ENCODE data around the gene OR4C11. TPM values are rescaled to one million over a fixed set of nuclear protein-coding genes. Genes with fewer than 3 reads are reported as not detected.

Gene OR4C11
- total and polyA plus RNA-seq, 2 experiments from 2014 or later, result not detected

DNA sequence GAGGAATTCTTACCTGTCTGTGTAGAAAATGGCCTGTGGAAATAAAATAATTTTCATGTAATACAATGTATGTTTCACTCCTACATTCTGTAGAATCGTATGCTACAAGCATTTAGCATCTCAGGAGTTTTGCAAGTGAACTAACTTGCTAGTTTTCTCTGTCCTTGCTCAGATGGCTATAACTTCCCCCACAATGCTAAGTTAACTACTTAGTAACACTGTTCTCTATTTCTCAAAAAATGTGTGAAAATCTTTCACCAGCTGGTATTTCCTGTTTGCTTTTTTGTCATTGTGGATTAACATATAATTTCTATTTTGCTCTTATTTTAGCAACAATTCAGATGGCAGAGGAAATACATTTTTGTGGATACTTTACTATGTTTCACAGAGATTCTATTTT is 45.1 kb upstream of the OR4C11 start:
- no peak for ATAC-seq
- Histone ChIP-seq H2AFZ (no peak overlapping the region), H3K27ac (ENCODE audit: low read depth) (no peak overlapping the region), H3K27me3 (ENCODE audit: insufficient read depth) (no peaks in the 10 kb centered on the region), H3K9me2 (ENCODE audit: insufficient read depth) (no peaks in the 10 kb centered on the region), H3K79me2 (replicated peaks; ENCODE audit: insufficient read depth) (no peaks in the 10 kb centered on the region), H3K4me1 (ENCODE audit: insufficient read depth) (no peaks in the 10 kb centered on the region), H3K4me3 (no peak overlapping the region), H3K36me3 (ENCODE audit: insufficient read depth) (peaks cover 3% of the 10 kb centered on the region; the same call in 1 of the 2 replicates), H3K4me2 (no peak overlapping the region), H3F3A (replicated peaks; ENCODE audit: low read depth) (no peaks in the 10 kb centered on the region), H4K20me1 (replicated peaks; ENCODE audit: insufficient read depth) (no peaks in the 10 kb centered on the region)
- Mint-ChIP-seq H3K4me1 (no peaks in the 10 kb centered on the region), H3K9me3 (peaks cover 91% of the 10 kb centered on the region), H3K4me3 (no peak overlapping the region), H3K36me3 (ENCODE audit: low read depth) (peaks cover 17% of the 10 kb centered on the region), H3K27me3 (ENCODE audit: insufficient read depth, low read depth, poor library complexity) (peaks cover 2% of the 10 kb centered on the region), H3K27ac (no peak overlapping the region)
- TF ChIP-seq, protein P1, sequence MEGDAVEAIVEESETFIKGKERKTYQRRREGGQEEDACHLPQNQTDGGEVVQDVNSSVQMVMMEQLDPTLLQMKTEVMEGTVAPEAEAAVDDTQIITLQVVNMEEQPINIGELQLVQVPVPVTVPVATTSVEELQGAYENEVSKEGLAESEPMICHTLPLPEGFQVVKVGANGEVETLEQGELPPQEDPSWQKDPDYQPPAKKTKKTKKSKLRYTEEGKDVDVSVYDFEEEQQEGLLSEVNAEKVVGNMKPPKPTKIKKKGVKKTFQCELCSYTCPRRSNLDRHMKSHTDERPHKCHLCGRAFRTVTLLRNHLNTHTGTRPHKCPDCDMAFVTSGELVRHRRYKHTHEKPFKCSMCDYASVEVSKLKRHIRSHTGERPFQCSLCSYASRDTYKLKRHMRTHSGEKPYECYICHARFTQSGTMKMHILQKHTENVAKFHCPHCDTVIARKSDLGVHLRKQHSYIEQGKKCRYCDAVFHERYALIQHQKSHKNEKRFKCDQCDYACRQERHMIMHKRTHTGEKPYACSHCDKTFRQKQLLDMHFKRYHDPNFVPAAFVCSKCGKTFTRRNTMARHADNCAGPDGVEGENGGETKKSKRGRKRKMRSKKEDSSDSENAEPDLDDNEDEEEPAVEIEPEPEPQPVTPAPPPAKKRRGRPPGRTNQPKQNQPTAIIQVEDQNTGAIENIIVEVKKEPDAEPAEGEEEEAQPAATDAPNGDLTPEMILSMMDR (conservative IDR thresholded peaks at IDR 0.05; ENCODE audit: low read depth in 2 of 2), result no peak
- TF ChIP-seq STAT1 (IDR thresholded peaks at IDR 0.05; ENCODE audit: unreplicated experiment) (no peak), EZH2 (IDR thresholded peaks at IDR 0.05; ENCODE audit: low read depth, unreplicated experiment) (no peak), CREB1 (CRISPR knock-in tag; IDR thresholded peaks at IDR 0.05; ENCODE audit: low read depth) (no peak), ZNF114 (CRISPR knock-in tag; IDR thresholded peaks at IDR 0.05) (no peak), JUNB (IDR thresholded peaks at IDR 0.05; ENCODE audit: unreplicated experiment) (no peak), NANOG (IDR thresholded peaks at IDR 0.05; ENCODE audit: borderline replicate concordance) (no peak), ZNF331 (CRISPR knock-in tag; IDR thresholded peaks at IDR 0.05; ENCODE audit: low read depth) (no peak), POLR2AphosphoS5 (IDR thresholded peaks at IDR 0.05; ENCODE audit: low read depth) (no peak), ZNF462 (CRISPR knock-in tag; IDR thresholded peaks at IDR 0.05) (no peak)
- TF ChIP-seq, protein P2, sequence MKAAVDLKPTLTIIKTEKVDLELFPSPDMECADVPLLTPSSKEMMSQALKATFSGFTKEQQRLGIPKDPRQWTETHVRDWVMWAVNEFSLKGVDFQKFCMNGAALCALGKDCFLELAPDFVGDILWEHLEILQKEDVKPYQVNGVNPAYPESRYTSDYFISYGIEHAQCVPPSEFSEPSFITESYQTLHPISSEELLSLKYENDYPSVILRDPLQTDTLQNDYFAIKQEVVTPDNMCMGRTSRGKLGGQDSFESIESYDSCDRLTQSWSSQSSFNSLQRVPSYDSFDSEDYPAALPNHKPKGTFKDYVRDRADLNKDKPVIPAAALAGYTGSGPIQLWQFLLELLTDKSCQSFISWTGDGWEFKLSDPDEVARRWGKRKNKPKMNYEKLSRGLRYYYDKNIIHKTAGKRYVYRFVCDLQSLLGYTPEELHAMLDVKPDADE (IDR thresholded peaks at IDR 0.05), result no peak
- no peak for DNase-seq (ENCODE audit: low spot score)
